NOMO-1 treated with DMSO at 0.1 percent for 48 hours (cell line): ENCODE data around the gene DNAJC15.
"Not testable (repeated sequence)": the region's sequence is repeated elsewhere in the genome, so short reads cannot be mapped to it uniquely, and the experiment has no call there.

ENCODE experiments used
- DNase-seq: peaks from one replicate; lab custom pipeline; 2025; ENCODE audit not compliant: unreplicated experiment; lab: John Stamatoyannopoulos, UW

The DNAJC15 gene

GRCh38 chr13:43023289-43023963 lies at the start of gene DNAJC15:
Gene DNAJC15, plus strand, starts transcription at chr13:43023586. Its CDS starts 41 bp downstream, at chr13:43023627.
- DNase-seq: peak; percentile 76

- no peak for DNase-seq
These were observed 47.3 kb upstream of the DNAJC15 start for GRCh38 chr13:42976066-42976465.

- DNase-seq: peak; percentile 85
These were observed 46.1 kb upstream of the DNAJC15 start for GRCh38 chr13:42977219-42977659.

DNA sequence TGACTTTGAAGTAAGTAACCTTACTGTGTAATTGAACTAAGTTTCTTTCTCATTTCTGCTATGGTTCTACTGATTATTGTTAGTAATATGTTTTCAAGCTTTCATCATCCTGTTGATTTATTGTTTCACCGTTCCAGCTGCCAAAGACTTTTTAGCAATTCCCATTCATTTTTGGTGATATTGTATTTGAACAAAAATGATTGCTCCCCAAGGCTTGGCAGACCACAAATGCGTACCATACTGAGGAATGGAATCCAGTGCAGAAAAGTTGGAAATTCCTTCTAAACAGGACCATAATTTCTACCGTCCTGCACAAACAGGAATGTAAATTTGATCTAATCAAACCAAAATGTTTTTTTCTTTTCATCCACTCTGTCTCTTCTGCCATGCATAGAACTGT lies 42.1 kb upstream of the DNAJC15 start:
- no peak for DNase-seq

DNA sequence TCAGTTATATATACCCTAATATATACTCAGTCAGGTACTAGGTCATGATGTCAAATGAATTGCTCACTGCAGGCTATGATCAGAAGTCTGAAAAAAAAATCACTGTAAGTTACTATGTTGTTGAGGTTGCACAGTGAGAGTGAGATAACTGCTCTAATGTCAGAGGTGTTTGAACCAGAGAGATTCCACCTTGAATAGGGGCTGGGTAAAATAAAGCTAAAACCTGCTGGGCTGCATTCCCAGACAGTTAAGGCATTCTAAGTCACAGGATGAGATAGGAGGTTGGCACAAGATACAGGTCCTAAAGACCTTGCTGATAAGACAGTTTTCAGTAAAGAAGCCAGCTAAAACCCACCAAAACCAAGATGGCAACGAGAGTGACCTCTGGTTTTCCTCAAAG lies 41.5 kb upstream of the DNAJC15 start:
- DNase-seq: no peak

DNA sequence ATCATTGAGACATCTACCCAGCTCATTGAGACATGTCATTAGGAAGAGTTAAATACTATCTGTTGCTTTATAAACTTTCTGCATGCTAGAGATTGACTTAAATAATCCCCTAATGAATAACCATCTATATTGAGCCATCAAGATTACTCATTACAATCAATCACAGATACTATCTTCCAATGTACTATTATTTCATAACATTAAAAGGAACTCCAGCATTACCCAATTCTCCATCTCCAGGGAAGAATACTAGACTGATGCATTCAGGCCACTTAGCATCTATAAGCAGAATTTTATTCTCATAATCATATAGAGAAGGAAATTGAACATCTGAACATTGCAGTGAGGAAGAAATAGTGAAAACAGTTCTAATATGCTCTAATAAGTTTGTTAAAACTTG lies 39.4 kb upstream of the DNAJC15 start:
- no peak for DNase-seq

GRCh38 chr13:42984691-42985090 lies 38.7 kb upstream of the DNAJC15 start:
- no peak for DNase-seq

GRCh38 chr13:42985312-42986175 lies 37.8 kb upstream of the DNAJC15 start:
- DNase-seq: no peak

GRCh38 chr13:42986176-42986574 lies 37.2 kb upstream of the DNAJC15 start:
- no peak for DNase-seq

DNA sequence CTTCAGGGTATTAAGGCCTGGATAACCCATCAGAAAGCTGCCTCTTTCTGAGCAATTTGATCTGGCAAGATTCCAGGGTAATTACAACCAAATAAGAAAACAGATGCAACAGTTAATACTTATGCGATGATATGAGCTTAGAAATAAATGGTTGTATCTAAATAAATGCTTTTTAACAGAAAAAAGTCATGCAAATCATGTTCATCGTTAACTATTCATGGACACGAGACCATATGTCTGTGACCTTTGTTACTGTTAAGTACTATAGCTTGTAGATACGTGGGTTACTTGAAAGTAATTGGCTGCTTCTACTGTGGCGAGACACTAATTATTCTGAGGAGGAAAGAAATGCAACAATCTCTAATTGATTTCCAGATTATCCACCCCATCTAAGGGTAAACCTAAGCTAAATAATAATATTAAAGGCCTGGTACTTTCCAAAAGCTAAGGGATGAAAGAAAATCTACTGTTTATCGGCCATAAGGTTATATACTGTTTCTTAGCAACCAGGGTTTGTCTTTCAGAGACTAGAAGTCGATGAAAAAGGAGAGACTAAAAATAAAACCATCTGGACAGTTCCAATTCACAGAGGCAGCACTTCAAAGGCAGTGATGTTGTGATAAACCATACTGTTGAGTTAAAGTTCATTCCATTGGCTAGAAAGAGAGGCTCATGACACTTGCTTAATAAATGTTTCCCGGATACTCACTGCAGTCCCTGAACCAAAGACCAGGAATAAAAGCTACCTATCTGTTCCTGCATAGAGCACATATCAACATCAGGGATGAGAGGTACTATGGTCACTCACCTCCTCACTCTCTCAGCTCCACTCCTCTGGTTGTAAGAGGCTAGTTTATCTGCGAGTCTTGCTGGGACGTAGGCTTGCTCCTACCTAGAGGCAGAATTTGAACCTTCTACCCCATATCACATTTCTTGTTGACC lies 32.8 kb upstream of the DNAJC15 start:
- DNase-seq: no peak

- DNase-seq: not testable (repeated sequence)
These were observed 32.0 kb upstream of the DNAJC15 start for GRCh38 chr13:42991233-42991897.

DNA sequence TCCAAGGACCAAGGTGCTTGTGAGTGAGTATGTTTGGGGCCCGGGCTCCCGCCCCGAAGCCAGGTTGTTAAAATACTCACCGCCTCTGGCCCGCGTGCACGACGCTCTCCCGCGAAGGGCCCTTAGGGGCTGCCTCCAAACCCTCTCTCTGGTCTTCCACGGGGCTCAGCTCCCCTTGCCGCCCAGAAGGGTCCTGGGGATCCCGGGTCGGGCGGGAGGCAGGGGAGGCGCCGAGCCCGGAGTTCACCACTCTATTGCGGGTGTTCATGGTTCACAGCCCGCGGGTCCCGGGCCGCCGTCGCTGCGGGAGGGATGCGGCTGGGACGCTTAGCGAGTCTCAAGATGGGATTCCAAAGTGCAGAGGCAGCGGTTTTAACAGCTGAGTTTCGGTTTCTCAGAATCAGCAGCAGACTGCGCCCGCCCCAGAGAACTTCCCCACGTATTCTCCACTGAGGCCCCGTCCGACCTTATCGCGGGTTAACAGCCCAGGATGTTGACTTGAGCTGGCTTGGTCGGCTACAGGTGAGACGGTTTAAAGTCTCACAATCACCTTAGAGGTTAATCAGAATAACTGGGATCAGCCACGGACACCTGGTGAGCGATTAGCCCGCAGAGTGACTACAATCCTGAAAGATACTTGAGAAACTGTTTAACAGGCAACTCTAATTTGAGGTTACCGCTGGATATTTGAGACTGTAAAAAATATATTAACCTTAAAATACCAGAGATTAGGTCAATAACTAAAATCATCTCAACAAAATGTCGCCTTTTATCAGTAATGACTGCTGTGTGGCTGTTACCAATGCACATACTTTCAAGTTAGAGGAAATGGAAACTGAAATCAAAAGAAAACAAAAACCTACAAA lies 31.3 kb upstream of the DNAJC15 start, which contains the start of gene EPSTI1:
Gene EPSTI1 (minus strand): TSS at position 344 of the 866 bp plus-strand sequence. CDS start 76 bp downstream, at position 268.
- peak; percentile 74 for DNase-seq

DNA sequence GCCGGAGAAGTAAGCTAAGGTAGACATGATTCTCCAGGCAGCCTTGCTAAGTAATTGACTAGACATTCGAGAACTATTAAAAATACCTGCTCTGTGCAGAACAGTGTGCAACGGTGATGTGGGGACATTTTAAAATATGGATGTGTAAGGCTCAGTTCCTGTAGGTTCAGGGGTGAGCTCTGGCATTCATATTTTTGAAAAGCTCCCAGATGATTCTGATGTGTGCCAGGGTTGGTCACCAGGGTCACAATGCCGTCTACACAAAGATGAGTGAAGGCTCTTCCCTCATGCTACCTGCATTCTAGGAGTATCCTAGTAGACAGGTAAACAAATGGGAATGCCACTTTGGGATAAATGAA lies 30.6 kb upstream of the DNAJC15 start:
- no peak for DNase-seq

GRCh38 chr13:42994878-42995277 lies 28.5 kb upstream of the DNAJC15 start:
- DNase-seq: no peak

DNA sequence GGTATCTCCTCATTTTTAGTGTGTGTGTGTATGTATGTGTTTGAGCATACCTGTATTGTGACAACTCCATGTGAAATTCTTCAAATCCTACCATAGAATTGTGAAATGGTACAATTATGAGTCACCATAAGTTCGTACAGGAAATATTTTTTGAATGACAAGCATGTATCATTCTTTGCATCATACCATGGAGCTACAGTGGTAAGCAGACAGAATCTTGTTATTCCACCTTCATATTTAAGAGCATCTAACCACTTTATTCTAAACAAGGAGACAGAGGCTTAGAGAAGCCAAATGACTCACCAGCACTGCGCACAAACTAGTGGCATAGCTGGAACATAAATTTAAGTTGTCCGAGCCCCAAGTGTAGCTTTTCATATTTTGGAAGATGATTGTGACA lies 26.8 kb upstream of the DNAJC15 start:
- DNase-seq: peak; percentile 36

DNA sequence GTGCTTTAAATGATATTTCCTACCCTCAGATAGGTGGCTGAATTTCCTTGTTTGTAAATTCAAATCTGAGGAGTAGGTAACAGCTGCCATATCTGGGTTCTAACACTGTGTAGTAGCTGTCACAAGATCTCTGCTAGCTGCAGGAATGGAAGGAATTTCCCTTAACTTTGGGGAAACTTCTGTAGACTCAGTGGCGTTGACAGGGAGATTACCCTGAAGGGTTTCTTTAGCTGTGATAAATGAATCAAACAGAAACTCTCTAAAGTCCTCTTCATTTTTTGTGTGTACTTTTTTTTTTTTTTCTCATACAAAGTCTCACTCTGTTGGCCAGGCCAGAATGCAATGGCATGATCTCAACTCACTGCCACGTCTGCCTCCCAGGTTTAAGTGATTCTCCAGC lies 26.0 kb upstream of the DNAJC15 start:
- no peak for DNase-seq

- DNase-seq: no peak
These were observed 23.9 kb upstream of the DNAJC15 start for GRCh38 chr13:42999491-42999890.

DNA sequence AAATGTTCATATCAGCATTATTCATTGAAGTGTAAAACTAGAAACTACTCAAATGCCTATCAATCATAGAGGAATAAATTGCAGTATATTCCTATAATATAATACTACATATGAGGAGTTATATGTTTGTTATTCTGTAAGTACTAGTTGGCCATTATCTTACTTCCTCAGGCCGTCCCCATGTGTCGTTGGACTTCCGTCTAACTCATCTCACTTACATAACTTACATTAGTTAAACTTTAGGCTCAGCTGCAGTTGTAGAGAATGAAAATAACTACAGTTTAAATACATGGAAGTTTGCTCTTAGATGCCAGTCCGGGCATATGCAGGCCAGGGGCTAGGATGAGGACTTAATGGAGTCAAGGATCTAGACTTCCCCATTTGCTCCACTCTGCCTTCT lies 22.7 kb upstream of the DNAJC15 start:
- no peak for DNase-seq

GRCh38 chr13:43002021-43002420 lies 21.4 kb upstream of the DNAJC15 start:
- DNase-seq: no peak

- DNase-seq: no peak
These were observed 20.4 kb upstream of the DNAJC15 start for GRCh38 chr13:43003010-43003409.
